ENCODE data around the gene KCNQ5.

The KCNQ5 gene

DNA sequence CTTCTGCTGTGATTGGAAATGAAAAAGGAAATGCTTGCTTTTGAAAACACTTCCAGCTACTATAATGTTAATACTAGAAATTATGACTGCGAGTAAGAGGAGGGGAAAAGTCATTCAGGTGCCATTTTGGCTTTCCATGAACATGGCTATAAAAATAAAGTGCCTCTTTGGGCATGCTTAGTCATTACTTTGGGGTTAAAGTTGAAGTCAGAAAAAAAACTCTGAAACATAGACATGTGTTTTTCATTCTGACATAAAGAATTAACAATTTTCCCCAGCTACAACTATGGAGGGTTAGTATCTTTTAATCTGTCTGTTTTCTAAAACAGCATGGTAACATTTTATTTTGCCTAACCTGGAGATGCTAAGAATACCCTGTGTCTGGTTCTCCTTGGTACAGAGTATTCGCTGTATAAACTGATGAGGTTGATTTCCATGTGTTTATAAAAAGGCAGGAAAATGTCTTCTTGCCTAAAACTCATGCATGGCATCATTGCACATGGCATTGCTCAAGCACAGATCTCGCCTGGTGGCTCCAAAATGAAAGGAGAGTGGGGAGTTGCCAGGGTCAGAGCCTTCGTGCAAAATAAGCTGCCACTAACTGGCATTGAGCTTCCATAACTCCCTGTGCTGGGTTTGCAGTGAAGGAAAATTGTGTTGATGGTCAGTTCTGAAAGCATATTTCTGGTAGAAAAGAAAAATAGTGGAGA, 188.9 kb downstream of the KCNQ5 start:
- no peak for DNase-seq

DNA sequence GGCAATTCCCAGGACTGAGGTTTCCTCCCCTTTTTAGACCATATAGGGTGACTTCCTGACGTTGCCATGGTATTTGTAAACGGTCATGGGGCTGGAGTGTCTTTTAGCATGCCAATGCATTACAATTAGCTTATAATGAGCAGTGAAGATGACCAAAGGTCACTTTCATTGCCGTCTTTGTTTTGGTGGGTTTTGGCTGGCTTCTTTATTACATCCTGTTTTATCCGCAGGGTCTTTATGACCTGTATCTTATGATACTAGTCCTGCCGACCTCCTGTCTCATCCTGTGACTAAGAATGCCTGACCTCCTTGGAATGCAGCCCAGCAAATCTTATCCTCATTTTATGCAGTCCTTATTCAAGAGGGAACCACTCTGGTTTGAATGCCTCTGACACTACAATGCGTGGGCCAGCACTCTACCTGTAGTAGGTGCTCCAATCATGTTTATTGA, 190.1 kb downstream of the KCNQ5 start:
- no peak for DNase-seq

DNA sequence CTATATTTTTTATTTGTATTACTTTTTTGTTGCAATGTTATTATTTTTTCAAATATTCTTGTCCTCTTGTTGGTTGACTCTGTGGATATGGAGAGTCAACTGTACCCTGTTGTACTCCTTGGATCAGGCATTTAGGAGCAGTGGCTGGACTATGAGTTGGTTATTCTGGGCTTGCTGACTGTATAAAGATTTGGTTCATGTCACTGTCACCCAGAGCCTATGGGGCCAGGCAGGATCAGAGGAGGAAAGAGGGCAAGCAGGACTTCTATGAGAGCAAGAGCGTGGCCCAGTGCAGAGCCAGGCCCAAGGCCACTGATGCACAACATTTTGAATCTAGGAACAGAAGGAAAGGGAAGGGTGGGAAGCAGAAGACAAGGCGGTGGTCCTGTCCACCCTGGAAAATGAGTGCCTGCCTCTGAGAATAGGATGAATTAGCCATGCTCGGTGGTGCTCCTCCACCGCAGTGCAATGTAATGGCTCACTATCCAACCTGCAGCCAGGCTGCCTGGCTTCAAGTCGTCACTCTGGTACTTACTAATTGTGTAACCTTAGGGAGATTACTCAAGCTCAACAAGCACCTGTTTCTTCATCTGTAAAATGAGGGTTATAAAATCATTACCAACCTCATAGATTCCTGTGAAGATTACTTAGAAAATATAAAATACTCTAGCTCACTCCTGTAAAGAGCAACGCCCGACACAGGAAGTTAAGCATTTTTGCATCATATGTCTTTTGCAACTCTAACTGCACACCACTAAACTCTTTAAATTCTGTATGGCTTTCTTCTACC, 192.1 kb downstream of the KCNQ5 start:
- DNase-seq = no peak

DNA sequence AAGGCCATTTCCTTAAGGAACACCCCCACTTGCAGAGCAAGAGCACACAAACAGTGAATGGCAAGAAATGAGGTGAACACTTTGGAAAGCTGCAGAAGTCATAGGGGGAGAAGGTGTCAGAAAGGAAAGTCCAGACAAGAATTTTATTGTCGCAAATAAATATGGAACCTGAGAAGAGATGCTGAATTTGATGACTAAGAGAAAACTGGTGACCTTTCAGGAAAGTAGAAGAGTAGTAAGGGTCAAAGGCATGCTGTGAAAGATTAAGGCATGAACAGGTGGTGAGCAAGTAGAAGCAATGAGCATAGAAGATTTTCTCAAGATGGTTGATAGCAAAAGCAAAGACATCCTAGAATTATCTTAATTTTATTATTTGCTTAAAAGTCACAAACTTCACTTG, 194.2 kb downstream of the KCNQ5 start:
- no peak for DNase-seq

DNA sequence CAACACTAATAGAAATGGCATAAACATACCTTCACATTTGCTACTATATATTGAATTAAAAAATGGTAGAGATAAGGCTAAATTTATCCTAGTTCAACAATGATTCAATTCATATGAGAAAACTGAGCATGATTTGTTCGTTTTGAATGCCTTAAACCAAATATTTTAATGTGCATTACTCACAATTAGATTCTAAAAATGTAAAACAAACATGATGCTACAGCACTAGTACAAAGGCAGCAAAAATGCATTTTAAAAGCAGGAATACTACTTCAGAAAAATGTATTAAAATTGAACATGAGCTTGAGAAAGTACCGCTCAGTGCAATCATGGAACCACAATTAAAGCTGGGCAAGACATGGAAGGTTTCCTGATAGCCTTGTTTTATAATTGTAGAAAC, 195.3 kb downstream of the KCNQ5 start:
- DNase-seq = no peak

DNA sequence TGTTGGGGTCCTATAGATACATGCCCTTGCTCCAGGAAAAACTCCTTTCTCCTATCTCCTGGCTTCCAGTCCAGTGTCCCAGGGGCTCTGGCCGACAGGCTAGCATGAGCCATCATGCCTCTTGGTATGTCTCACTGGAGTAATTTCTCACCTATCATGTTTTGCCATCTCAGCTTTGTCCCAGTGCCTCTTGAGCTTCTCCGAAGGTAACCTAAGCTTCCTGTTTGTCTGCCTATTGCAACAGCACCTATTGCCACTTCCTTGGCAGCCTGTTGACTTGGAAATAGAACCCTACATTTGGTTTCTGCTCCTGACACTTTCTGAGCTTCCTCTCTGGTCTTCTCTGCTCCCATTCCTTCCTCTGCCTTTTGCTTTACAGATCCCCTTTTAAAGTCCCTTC, 197.7 kb downstream of the KCNQ5 start:
- DNase-seq = no peak

DNA sequence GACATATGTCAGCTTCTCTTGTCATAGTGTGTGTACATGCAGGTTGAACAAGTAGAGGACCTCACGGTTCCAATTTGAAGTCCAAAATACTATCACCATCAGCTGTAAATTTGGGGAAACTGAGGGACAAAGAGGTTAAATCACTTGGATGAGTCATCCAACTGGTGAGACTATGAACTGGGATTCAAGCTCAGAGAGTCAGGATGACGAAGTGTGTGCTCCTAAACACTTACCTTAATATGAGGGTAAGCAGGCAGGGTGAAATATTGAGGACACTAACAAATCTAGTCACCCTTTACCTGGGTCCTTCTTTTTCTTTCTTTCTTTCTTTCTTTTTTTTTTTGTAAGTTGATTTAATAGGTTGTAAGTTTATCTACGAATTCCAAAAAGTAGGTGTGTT, 198.3 kb downstream of the KCNQ5 start:
- DNase-seq = no peak

DNA sequence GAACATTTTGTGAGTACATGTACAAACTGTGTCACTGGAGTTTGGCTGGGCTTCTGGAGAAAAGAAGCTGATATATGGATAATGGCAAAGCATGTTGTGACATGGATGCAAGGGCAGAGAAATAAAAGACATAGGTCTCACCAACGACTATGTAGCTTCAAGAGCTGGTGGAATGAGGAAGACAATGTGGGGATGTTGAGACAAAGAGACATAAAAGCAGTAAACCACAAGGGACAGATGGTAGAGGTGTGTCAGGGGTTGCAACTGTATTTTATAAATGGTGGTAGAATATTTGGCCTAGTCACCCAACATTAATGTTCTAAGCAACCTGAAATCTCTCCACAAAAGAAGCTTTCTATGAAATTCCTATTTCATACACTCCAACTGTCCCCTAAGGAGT, 199.0 kb downstream of the KCNQ5 start:
- no peak for DNase-seq

DNA sequence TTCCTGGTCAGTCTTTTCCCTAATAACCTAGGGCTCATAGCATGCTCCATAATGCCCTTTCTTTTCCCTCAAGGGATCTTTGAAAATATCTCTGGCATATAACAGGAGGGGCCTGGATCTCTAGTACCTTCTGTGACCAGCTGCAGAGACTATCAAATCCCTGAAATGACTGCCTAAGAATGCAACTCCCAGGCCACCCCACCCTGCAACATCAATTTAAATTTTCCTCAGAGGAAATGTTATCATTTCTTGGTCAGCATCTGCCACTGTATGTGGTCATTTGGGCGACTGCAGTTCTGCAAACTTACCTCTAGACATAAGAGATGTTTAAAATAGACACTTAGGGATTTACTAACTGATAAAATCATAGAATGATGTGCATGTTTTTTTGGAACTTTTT, 200.2 kb downstream of the KCNQ5 start:
- no peak for DNase-seq

DNA sequence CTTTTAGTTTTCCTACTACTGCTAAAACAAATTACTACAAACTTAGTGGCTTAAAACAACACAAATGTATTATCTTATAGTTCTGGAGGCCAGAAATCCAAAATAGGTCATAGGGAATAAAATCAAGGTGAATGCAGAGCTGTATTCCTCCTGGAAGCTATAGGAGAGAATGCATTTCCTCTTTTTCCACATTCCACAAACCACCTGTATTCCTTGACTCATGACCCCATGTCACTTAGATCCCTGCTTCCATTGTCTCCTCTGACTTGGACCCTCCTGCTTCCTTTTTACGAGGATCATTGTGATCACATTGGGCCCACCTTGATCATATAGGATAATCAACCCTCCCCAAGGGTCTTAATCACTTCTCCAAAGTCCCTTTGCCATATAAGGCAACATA, 200.8 kb downstream of the KCNQ5 start:
- no peak for DNase-seq

DNA sequence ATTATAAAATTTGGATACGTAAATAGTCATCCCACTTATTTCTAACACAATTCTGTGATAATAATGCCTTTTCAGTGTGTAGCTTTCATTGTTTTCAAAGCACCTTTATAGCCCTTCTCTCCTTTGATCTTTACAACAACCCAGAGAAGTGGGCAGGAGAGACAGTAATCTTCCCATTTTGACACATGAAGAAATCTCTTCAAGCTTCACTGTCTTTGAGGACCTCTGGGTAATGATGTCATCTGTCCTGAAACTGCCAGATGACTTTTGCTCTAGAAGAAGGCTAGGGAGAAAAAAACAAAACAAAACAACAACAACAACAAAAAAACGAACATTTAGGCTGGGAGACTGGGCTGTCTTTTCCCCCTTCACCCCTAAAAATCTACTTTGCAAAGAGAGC, 203.0 kb downstream of the KCNQ5 start:
- DNase-seq = no peak

DNA sequence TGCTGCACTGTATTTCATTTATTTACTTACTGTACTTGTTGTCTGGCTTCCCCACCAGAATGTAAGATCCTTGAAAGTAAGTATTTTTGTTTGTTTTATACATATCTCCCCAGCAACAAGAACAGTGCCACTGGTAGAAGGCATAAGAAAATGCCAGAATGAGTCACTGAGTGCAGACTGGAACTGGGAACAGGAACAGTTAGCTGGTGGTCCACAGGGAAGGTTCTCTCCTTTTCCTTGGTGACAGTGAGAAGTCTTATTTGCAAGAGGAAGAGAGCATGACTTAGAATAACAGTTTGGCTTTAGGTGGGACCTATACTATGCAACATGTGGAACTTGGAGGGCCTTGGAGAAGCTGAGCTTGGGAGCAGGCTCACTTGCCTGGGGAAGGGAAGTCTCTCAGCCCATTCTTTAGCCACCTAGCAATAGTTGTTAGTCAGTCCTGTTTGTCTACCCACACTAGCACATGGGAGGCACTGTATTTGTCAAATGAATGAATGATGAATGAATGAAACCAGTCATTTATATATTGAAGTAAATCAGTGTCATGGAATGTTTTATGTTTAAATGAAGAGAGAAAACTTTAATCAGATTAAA, 203.5 kb downstream of the KCNQ5 start:
- DNase-seq = no peak

DNA sequence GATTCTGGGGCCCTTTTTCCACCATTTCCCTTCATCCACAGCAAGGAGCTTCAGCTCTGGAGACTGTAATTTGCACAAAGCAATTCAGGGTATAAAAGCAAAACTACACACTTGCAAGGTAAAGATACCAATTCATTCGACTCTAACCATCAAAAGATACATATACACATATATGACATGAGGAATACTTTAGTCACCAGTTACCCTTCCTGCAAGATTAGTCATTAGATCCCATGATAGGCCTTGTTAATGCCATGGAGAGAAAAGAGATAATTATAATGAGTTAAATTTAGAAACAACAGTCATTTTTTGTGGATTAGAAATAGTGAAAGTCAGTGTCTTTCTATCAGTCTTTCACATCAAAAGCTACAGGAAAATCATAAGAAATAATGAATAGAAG, 204.2 kb downstream of the KCNQ5 start:
- no peak for DNase-seq

DNA sequence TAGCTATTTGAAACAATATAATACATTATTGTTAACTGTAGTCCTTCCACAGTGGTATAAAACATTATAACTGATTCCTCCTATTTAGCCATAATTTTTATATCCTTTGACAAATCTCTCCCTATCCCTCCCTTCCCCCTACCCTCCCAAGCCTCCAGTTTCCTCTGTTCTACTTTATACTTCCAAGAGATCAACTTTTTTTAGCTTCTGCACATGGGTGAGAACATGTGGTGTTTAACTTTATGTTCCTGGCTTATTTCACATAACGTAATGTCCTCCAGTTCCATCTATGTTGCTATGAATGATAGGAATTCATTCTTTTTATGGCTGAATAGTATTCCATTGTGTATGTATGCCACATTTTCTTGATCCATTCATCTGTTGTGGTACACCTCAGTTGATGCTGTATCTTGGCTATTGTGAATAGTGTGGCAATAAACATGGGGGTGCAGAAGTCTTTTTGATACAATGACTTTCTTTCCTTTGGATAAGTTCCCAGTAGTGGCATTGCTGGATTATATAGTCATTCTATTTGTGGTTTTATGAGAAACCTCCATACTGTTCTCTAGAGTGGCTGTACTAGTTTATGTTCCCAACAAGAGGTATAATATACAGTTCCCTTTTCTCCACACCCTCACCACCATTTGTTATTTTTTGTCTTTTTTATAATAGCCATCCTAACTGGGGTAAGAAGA, 205.0 kb downstream of the KCNQ5 start:
- no peak for DNase-seq

DNA sequence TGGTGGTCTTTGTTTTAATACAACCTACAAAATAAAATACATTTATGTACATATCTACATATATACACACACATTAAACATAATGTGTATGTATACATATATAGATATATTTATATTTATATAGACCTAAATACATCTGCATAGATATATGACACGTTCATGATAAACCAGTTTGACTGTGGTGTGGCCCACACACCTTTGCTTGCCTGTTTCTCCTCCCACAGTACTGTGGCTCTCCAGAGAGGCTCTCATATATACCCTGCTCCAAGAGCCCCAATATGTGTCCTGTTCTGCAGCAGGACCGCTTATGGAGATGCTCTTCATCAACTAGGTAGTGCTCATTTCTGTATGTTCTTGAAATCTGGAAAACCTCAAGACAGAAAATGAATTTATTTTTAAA, 207.0 kb downstream of the KCNQ5 start:
- no peak for DNase-seq

DNA sequence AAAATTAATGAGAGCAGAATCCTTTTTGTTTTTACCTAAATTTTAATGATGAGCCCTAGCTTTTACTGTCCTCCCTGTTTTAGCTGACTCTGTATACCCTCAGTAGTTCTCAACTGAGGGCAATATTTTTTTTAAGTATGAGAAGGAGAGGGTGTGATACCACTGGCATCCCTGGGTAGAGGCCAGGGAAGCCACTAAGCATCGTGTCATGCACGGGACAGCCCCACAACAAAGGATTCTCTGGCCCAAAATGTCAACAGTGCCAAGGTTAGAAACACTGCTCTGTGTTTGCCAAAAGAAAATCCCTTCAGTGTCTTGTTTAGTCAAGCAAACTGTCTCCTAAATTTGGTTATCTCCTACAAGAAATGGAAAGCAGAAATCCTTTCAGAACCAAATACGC, 210.4 kb downstream of the KCNQ5 start:
- DNase-seq = no peak

DNA sequence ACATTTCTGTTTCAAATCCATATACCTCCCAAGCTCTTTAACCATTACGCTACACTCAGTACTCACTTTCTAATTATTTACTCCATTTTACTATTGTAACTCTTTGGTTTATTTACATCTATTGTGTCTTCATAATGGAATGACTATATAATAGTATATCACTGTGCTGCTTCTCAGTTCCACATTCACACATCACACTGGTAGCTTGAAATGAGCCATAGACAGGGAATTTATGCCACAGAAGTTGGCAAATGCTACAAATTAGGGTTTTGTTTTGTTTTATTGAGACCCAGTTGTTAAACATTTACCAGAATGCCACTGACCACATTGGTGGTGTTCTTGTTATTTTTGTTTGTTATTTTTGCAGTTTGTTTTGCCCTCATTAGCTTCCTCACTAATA, 213.9 kb downstream of the KCNQ5 start:
- DNase-seq = no peak

DNA sequence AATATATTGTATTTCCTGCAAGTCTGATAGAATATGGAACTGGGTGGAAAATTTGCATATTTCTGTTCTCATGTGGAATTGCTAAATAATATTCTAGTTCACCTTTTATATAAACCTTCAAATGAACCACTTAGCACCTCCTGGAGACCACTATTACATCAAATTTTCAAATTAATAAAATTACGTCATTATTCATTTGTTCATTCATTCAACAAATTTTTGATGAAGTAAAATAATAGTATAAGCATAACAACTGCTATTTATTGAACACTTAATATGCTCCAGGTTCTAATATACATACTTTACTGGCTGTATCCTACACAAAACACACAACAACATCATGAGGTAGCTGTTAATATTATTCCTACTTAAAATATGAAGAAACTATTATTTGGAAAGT, 215.1 kb downstream of the KCNQ5 start:
- no peak for DNase-seq

DNA sequence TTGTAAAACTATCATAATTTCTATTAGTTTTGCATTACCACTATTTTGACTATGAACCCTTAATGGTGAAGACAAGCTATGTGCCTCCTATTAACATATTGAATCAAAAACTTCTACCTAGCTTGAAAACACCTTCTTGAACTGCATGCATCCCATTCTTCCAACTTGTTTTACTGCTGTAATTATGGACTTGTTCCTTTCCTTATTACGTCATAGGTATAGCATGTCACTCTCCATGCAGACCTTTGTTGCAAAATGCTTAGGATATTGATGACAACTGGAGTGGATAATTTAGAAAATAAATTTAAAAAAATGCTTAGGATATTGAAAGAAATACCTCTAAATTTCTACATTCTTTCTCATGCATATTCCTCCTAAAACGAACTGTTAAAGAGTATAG, 219.3 kb downstream of the KCNQ5 start:
- DNase-seq = no peak

DNA sequence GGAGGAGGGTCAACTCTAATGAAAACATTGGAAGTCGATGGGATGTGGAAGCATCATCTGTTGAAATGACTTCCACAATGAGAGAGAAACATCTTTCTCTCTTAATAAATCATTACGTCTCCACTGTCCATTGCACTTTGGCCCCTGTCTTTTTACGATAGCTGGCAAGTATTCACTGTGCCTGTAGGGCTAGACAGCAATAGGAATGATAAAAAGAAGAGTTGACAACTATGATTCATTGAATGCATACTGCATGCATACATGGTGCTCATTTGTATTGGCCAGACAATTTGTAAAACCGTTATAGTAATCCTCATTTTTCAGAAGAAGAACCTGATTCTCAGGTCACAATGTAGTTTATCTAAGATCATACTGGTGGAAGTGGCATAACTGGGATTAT, 220.3 kb downstream of the KCNQ5 start:
- DNase-seq = no peak

DNA sequence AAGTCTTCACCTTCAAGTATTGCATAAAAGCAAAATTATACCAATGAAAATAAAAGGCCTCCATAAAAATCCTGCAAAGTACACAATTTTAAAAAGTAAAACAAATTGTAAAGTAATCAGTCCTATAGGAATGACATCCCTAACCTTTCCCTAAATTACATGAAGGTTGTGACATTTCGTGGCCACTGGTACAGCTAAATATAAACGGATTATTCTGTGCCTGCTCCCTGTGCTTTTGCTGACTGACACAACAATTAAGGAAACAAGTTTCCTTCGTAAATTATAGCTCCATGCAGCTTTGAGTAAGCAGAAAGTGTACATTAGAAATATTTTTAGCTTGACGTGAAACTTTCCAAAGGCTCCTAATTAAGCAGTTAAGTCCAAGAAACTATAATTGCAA, 222.8 kb downstream of the KCNQ5 start:
- no peak for DNase-seq

DNA sequence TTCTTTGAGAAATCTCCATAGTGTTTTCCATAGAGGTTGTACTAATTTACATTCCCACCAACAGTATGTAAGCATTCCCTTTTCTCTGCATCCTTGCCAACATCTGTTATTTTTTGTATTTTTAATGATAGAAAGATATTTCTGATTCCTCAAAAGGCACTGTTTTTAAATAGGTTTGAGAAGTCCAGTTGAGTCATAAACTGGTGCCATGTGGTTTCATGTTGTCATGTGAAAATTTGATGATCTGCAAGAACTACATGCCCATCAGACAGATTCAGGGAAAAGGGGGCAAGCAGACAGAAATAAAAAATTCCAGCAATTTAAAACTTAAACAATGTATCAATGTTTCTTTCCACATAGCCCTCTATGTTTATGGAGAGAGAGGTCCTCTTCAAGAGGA, 227.5 kb downstream of the KCNQ5 start:
- DNase-seq = no peak

DNA sequence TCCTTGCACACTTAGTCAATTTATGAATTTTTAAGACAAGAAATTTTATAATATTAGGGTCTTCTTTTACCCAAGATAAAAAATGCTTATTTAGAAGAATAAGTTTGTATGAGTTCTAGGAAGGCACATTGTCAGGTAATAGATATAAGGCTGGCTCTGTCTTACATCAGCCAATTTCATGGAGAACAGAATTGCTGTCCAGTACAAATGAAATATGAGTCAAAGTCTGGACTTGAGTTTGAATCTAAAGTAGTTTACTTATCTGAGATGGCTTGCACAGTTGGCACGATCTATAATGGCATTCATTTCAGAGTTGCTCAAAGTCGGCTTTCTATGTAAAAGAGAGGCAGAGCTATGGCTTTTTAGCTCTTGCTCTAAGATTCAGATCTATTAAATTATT, 228.2 kb downstream of the KCNQ5 start:
- DNase-seq = no peak

DNA sequence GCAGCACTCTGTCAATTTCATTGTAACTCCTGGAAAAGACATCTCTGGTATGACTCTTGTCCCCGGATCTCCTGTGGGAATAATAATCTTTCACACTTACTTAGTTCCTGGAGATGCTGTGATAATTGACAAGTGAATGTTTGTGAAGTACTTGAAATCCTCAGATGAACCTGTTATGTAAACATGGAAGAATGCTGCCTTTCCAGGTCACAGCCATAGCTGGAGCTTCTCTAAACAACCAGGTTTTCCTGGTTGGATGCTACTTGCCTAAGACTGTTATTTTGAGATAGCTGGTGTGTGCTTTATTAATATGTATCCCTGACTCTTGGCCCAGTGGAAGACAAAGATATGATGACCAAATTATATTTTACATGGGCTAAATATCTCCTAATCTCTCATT, 228.6 kb downstream of the KCNQ5 start:
- DNase-seq = no peak

Measured in right hindlimb (tissue), 1 donor.